K562 (cell line): ENCODE results near the gene MGAT1. TPM values are rescaled to one million over a fixed set of nuclear protein-coding genes. Genes with fewer than 3 reads are reported as not detected.

Experiments
- HDGF ChIP-seq: fragments of 450-650 bp; IDR thresholded peaks from 2 replicates; pipeline ENCODE4 v1.6.1; 2016
- HMG20A ChIP-seq: fragments of 450-650 bp; formaldehyde crosslinking; conservative IDR thresholded peaks from 2 replicates; pipeline ENCODE4 v1.4.0; 2020; ENCODE audit warnings: mild to moderate bottlenecking, mixed read lengths
- KLF1 ChIP-seq: fragments of 450-650 bp; IDR thresholded peaks from 2 replicates; pipeline ENCODE4 v1.6.1; 2016; ENCODE audit warnings: missing genetic modification characterization, missing compliant biosample characterization
- NEUROD1 ChIP-seq: fragments of 150-350 bp; IDR thresholded peaks from 2 replicates; pipeline ENCODE4 v1.6.1; 2014; ENCODE audit warnings: borderline replicate concordance, low read length, low read depth; ENCODE audit not compliant: partially characterized antibody
- NR1H2 ChIP-seq: sonication (generic); formaldehyde crosslinking; IDR thresholded peaks from 2 replicates; pipeline ENCODE4 v1.4.0; 2020; ENCODE audit warnings: mild to moderate bottlenecking, missing genetic modification reagents
- PCBP1 ChIP-seq: fragments of 200-400 bp; formaldehyde crosslinking; IDR thresholded peaks from 2 replicates; pipeline ENCODE4 v1.6.1; 2018; ENCODE audit warnings: mild to moderate bottlenecking, low read depth, low read length; ENCODE audit not compliant: poor library complexity, severe bottlenecking
- RBM39 ChIP-seq: fragments of 200-400 bp; formaldehyde crosslinking; optimal IDR thresholded peaks from 2 replicates; pipeline ENCODE3; 2018; ENCODE audit warnings: low read depth, low read length
- SAFB ChIP-seq: fragments of 200-400 bp; formaldehyde crosslinking; IDR thresholded peaks from 2 replicates; pipeline ENCODE4 v1.6.1; 2017; ENCODE audit warnings: low read depth, low read length, borderline replicate concordance
- SMARCE1 ChIP-seq: fragments of 450-650 bp; IDR thresholded peaks from 2 replicates; pipeline ENCODE4 v1.7.1; 2016; ENCODE audit warnings: mild to moderate bottlenecking
- SP2 ChIP-seq: IDR thresholded peaks from 2 replicates; pipeline ENCODE4 v1.6.1; 2011; ENCODE audit warnings: mild to moderate bottlenecking, low read depth, low read length, moderate library complexity; ENCODE audit not compliant: poor library complexity, severe bottlenecking; ENCODE audit errors: extremely low read depth
- SPI1 ChIP-seq: IDR thresholded peaks from 2 replicates; pipeline ENCODE4 v1.6.1; 2011; ENCODE audit warnings: low read depth, low read length, control low read depth, borderline replicate concordance
- TBL1XR1 ChIP-seq, 2 experiments: IDR thresholded peaks; 2 replicates each; pipeline ENCODE4 v1.6.1; 2012; ENCODE audit warnings: improper control_type of control experiment in 2 of 2, low read length in 2 of 2, mild to moderate bottlenecking in 1 of 2
- YY1 ChIP-seq, 3 experiments: IDR thresholded peaks; 2 replicates each; pipeline ENCODE4 v1.6.1; 2011; ENCODE audit warnings: low read length in 2 of 3, mild to moderate bottlenecking in 2 of 3, moderate library complexity in 2 of 3, borderline replicate concordance in 1 of 3, control low read depth in 1 of 3, low read depth in 1 of 3; ENCODE audit not compliant: insufficient read depth in 3 of 3, insufficient replicate concordance in 2 of 3, control insufficient read depth in 1 of 3, insufficient read length in 1 of 3; ENCODE audit errors: extremely low read depth in 1 of 3
- polyA plus RNA-seq, 8 experiments: library from polyadenylated mRNA; depleted of rRNA in 4 of 8; stranded (reverse) in 5 of 8; unstranded in 3 of 8; fragments of >200 nt; fragmentation: Nextera tagmentation in 2 of 8; fragmentation: Illumina TruSeq in 1 of 8; extraction: Ambion mirVana in 2 of 8; extraction: Trizol in 1 of 8; gene quantifications; 2 replicates each; pipeline versions ENCODE4 v1.2.1 to v1.2.3, GENCODE V29; 2011 to 2014; ENCODE audit warnings: inconsistent platforms in 1 of 8, missing spikeins in 1 of 8
- total RNA-seq, 7 experiments: library from RNA; depleted of rRNA in 6 of 7; stranded (reverse); fragments of >200 nt in 6 of 7; fragmentation: Illumina TruSeq in 2 of 7; extraction: Trizol in 2 of 7; gene quantifications; 2 replicates each; pipeline versions ENCODE4 v1.2.1 to v1.2.3, GENCODE V29; 2011 to 2021; ENCODE audit warnings: low replicate concordance in 1 of 7
- TF ChIP-seq, protein P1 (sequence below): sonication (generic); formaldehyde crosslinking; IDR thresholded peaks from 2 replicates; pipeline ENCODE4 v1.8.0; 2023; ENCODE audit warnings: missing genetic modification reagents, mild to moderate bottlenecking, borderline replicate concordance
- TF ChIP-seq, protein P2 (sequence below): fragments of 200-400 bp; formaldehyde crosslinking; IDR thresholded peaks from 2 replicates; pipeline ENCODE4 v1.6.1; 2017; ENCODE audit warnings: mild to moderate bottlenecking, low read depth, low read length, moderate library complexity

The MGAT1 gene
- total and polyA plus RNA-seq, 9 of the 15 experiments (the other 6 are each of a cell fraction or from before 2014, with no cell fraction given) = 3.9 to 82.7 (median 44.5) TPM

DNA sequence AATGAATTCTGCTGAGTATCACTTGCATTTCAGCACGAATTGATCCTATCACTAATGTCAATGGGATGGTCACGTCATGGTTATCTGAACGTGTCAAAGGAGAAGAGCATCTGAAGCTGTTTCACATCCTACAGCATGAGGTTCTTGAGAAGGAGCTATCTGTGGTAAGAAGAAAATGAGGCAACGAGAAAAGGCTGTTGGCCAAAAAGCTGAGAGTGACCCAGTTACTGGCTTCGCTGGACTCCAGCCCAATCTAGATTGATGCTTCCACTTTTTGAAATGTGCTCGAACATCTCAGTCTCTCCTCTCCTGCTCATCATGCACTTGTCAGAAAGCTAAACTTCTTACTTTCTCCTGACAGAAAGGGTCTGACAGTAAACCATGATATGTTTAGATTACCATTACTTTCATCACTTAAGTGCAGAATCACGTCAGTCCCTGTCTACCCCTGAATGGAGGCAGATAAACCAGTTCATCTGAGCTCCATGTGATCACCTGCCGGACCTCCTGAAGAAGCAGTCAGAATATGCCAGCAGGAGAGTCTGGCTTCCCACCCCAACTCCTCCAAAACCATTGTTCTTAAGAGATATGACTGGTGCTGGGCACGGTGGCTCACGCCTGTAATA is 22.5 kb downstream of the MGAT1 start (continued):
- TF ChIP-seq, protein P1, sequence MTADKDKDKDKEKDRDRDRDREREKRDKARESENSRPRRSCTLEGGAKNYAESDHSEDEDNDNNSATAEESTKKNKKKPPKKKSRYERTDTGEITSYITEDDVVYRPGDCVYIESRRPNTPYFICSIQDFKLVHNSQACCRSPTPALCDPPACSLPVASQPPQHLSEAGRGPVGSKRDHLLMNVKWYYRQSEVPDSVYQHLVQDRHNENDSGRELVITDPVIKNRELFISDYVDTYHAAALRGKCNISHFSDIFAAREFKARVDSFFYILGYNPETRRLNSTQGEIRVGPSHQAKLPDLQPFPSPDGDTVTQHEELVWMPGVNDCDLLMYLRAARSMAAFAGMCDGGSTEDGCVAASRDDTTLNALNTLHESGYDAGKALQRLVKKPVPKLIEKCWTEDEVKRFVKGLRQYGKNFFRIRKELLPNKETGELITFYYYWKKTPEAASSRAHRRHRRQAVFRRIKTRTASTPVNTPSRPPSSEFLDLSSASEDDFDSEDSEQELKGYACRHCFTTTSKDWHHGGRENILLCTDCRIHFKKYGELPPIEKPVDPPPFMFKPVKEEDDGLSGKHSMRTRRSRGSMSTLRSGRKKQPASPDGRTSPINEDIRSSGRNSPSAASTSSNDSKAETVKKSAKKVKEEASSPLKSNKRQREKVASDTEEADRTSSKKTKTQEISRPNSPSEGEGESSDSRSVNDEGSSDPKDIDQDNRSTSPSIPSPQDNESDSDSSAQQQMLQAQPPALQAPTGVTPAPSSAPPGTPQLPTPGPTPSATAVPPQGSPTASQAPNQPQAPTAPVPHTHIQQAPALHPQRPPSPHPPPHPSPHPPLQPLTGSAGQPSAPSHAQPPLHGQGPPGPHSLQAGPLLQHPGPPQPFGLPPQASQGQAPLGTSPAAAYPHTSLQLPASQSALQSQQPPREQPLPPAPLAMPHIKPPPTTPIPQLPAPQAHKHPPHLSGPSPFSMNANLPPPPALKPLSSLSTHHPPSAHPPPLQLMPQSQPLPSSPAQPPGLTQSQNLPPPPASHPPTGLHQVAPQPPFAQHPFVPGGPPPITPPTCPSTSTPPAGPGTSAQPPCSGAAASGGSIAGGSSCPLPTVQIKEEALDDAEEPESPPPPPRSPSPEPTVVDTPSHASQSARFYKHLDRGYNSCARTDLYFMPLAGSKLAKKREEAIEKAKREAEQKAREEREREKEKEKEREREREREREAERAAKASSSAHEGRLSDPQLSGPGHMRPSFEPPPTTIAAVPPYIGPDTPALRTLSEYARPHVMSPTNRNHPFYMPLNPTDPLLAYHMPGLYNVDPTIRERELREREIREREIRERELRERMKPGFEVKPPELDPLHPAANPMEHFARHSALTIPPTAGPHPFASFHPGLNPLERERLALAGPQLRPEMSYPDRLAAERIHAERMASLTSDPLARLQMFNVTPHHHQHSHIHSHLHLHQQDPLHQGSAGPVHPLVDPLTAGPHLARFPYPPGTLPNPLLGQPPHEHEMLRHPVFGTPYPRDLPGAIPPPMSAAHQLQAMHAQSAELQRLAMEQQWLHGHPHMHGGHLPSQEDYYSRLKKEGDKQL (CRISPR knock-in tag) = no peak
- TF ChIP-seq HDGF (no peak), TBL1XR1 (IDR thresholded peaks at IDR 0.05; ENCODE audit: low read length in 2 of 2) (no peak), SPI1 (no peak), HMG20A (no peak), PCBP1 (no peak), NR1H2 (no peak), YY1 (IDR thresholded peaks at IDR 0.05; ENCODE audit: borderline replicate concordance in 1 of 3, control insufficient read depth in 1 of 3, extremely low read depth in 1 of 3, insufficient read depth in 3 of 3, insufficient read length in 1 of 3, insufficient replicate concordance in 2 of 3, low read depth in 1 of 3, low read length in 2 of 3) (no peak), SAFB (no peak), SMARCE1 (no peak), RBM39 (no peak), SP2 (no peak), KLF1 (tag) (no peak), NEUROD1 (no peak)
- TF ChIP-seq, protein P2, sequence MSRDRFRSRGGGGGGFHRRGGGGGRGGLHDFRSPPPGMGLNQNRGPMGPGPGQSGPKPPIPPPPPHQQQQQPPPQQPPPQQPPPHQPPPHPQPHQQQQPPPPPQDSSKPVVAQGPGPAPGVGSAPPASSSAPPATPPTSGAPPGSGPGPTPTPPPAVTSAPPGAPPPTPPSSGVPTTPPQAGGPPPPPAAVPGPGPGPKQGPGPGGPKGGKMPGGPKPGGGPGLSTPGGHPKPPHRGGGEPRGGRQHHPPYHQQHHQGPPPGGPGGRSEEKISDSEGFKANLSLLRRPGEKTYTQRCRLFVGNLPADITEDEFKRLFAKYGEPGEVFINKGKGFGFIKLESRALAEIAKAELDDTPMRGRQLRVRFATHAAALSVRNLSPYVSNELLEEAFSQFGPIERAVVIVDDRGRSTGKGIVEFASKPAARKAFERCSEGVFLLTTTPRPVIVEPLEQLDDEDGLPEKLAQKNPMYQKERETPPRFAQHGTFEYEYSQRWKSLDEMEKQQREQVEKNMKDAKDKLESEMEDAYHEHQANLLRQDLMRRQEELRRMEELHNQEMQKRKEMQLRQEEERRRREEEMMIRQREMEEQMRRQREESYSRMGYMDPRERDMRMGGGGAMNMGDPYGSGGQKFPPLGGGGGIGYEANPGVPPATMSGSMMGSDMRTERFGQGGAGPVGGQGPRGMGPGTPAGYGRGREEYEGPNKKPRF = no peak
